Liver (tissue), 9 donors: ENCODE results near the gene FAM20C. TPM values are rescaled to one million over a fixed set of nuclear protein-coding genes. Genes with fewer than 3 reads are reported as not detected.

Experiments
- DNase-seq: peaks from one replicate; pipeline ENCODE4 v3.0.0-alpha.2; 2017; ENCODE audit warnings: low spot score
- H3K27ac ChIP-seq, 2 donors: one replicate each; pipeline ENCODE4 v1.7.0; 2013; ENCODE audit warnings: inconsistent platforms in 2 of 2, low read length in 2 of 2, control low read depth in 1 of 2, low read depth in 1 of 2, mild to moderate bottlenecking in 1 of 2
- H3K27me3 ChIP-seq, 4 donors: one replicate each; pipeline versions ENCODE4 v1.6.1 to v1.7.0; 2013; ENCODE audit warnings: low read length in 3 of 4, inconsistent platforms in 1 of 4, mild to moderate bottlenecking in 1 of 4, moderate library complexity in 1 of 4; ENCODE audit not compliant: control insufficient read depth in 4 of 4, insufficient read depth in 4 of 4
- H3K36me3 ChIP-seq, 4 donors: one replicate each; pipeline versions ENCODE4 v1.6.1 to v1.7.0; 2013; ENCODE audit warnings: low read length in 3 of 4, mild to moderate bottlenecking in 3 of 4, low read depth in 1 of 4, moderate library complexity in 1 of 4; ENCODE audit not compliant: control insufficient read depth in 4 of 4, insufficient read depth in 3 of 4
- H3K4me1 ChIP-seq, 4 donors: one replicate each; pipeline versions ENCODE4 v1.6.1 to v1.7.0; 2013; ENCODE audit warnings: low read length in 3 of 4, mild to moderate bottlenecking in 3 of 4, moderate library complexity in 1 of 4; ENCODE audit not compliant: control insufficient read depth in 4 of 4, insufficient read depth in 4 of 4
- H3K4me3 ChIP-seq, 3 donors: one replicate each; pipeline versions ENCODE4 v1.6.1 to v1.7.0; 2013; ENCODE audit warnings: low read length in 3 of 3, control low read depth in 1 of 3, low read depth in 1 of 3, mild to moderate bottlenecking in 1 of 3
- H3K9ac ChIP-seq, 2 donors: one replicate each; pipeline ENCODE4 v1.7.0; 2013; ENCODE audit warnings: low read length in 2 of 2, mild to moderate bottlenecking in 2 of 2, moderate library complexity in 2 of 2, control low read depth in 1 of 2, low read depth in 1 of 2
- H3K9me3 ChIP-seq, 4 donors: one replicate each; pipeline versions ENCODE4 v1.6.1 to v1.7.0; 2013; ENCODE audit warnings: low read length in 3 of 4; ENCODE audit not compliant: control insufficient read depth in 4 of 4
- ATF3 ChIP-seq: IDR thresholded peaks from 2 replicates; pipeline ENCODE4 v1.6.1; 2016; ENCODE audit warnings: antibody characterized with exemption
- FOXA2 ChIP-seq: IDR thresholded peaks from 2 replicates; pipeline ENCODE4 v1.6.1; 2016; ENCODE audit warnings: antibody characterized with exemption
- HNF4A ChIP-seq, 2 donors: conservative IDR thresholded peaks; 2 replicates each; pipeline ENCODE4 v1.6.1; 2016; ENCODE audit warnings: antibody characterized with exemption in 2 of 2, mild to moderate bottlenecking in 2 of 2
- JUND ChIP-seq, 2 donors: IDR thresholded peaks; 2 replicates each; pipeline ENCODE4 v1.6.1; 2016; ENCODE audit warnings: antibody characterized with exemption in 2 of 2
- RAD21 ChIP-seq, 2 donors: IDR thresholded peaks; 2 replicates each; pipeline ENCODE4 v1.6.1; 2016; ENCODE audit warnings: antibody characterized with exemption in 2 of 2, mild to moderate bottlenecking in 2 of 2
- RXRA ChIP-seq, 2 donors: IDR thresholded peaks; 2 replicates each; pipeline ENCODE4 v1.6.1; 2017 to 2018; ENCODE audit warnings: antibody characterized with exemption in 2 of 2, mild to moderate bottlenecking in 1 of 2
- SP1 ChIP-seq: IDR thresholded peaks from 2 replicates; pipeline ENCODE4 v1.6.1; 2018; ENCODE audit warnings: antibody characterized with exemption, mild to moderate bottlenecking
- TAF1 ChIP-seq: conservative IDR thresholded peaks from 2 replicates; pipeline ENCODE4 v1.6.1; 2016; ENCODE audit warnings: antibody characterized with exemption, mild to moderate bottlenecking
- YY1 ChIP-seq: IDR thresholded peaks from 2 replicates; pipeline ENCODE4 v1.6.1; 2016; ENCODE audit warnings: antibody characterized with exemption, mild to moderate bottlenecking
- WGBS: extraction: QIAGEN DNeasy Blood & Tissue Kit; methylation state at CpG from one replicate; pipeline ENCODE4 v1.1.7; 2013; 5-methylcytosine and 5-hydroxymethylcytosine counted together
- polyA plus RNA-seq, 2 donors: library from polyadenylated mRNA; stranded (reverse) in 1 of 2; unstranded in 1 of 2; fragments of 200-250 nt in 1 of 2; fragments of >200 nt in 1 of 2; fragmentation: Nextera tagmentation in 1 of 2; extraction: Ambion mirVana in 1 of 2; gene quantifications; one replicate each; pipeline versions ENCODE4 v1.2.1 to v1.2.3, GENCODE V29; 2013 to 2015
- total RNA-seq, 2 donors: library from RNA; depleted of rRNA; stranded (reverse); fragments of >200 nt; gene quantifications; one replicate each; pipeline ENCODE4 v1.2.3, GENCODE V29; 2014
- TF ChIP-seq, protein P1 (sequence below): fragments of 150-350 bp; IDR thresholded peaks from 2 replicates; pipeline ENCODE4 v1.5.1; 2017; ENCODE audit warnings: improper control_type of control experiment, low read depth, low read length; ENCODE audit not compliant: missing input control
- TF ChIP-seq, protein P2 (sequence below): IDR thresholded peaks from 2 replicates; pipeline ENCODE4 v1.6.1; 2016; ENCODE audit warnings: antibody characterized with exemption
- TF ChIP-seq, protein P3 (sequence below): IDR thresholded peaks from 2 replicates; pipeline ENCODE4 v1.6.1; 2016; ENCODE audit warnings: antibody characterized with exemption, mild to moderate bottlenecking
- donor health status: healthy.
- donor health status: healthy.
- donor health status: healthy.
- donor health status: healthy.
- donor health status: healthy.

FAM20C gene
- total and polyA plus RNA-seq, 4 donors = 13.4 to 40.4 (median 31.5) TPM

DNA sequence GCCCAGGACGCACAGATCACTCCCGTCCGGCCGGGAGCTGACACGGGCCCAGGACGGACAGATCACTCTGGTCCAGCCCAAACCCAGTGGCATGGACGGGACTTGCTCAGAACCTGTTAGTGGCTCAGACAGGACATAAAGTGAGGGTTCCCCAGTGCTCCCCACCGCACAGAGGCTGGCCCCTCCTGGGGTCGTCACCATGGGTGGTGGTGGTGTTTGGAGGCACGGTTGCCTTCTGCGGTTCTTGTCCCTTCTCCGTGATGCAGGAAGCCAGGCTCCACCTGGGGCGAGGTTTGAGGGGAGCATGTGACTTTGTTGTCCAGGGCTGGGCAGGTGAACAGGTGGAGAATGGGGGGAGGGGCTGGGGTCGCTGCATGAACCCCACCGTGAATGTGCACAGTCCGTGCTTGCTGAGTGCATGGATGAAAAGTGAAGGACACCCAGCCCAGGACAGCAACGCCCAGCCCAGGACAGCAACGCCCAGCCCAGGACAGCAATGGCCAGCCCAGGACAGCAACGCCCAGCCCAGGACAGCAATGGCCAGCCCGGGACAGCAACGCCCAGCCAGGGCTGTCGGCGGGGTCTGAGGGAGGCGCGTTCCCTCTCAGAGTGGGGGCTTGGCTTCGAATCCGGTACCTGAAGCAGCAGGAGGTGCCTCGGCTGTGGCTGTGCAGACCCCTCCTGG is 26.7 kb downstream of the FAM20C start:
- peaks cover 0 to 4% (median 0%) of the 10 kb centered on the region in 4 donors for H3K36me3 ChIP-seq
- 64% methylated on average over 28 of the region's 28 CpGs for whole genome bisulfite sequencing
- peaks cover 22 to 54% (median 35%) of the 10 kb centered on the region in 4 donors for H3K4me1 ChIP-seq
- TF ChIP-seq RXRA (IDR thresholded peaks at IDR 0.05) (no peak), HNF4A (conservative IDR thresholded peaks at IDR 0.05) (no peak), RAD21 (IDR thresholded peaks at IDR 0.05) (no peak), FOXA2 (no peak), ATF3 (no peak)
- TF ChIP-seq, protein P1, sequence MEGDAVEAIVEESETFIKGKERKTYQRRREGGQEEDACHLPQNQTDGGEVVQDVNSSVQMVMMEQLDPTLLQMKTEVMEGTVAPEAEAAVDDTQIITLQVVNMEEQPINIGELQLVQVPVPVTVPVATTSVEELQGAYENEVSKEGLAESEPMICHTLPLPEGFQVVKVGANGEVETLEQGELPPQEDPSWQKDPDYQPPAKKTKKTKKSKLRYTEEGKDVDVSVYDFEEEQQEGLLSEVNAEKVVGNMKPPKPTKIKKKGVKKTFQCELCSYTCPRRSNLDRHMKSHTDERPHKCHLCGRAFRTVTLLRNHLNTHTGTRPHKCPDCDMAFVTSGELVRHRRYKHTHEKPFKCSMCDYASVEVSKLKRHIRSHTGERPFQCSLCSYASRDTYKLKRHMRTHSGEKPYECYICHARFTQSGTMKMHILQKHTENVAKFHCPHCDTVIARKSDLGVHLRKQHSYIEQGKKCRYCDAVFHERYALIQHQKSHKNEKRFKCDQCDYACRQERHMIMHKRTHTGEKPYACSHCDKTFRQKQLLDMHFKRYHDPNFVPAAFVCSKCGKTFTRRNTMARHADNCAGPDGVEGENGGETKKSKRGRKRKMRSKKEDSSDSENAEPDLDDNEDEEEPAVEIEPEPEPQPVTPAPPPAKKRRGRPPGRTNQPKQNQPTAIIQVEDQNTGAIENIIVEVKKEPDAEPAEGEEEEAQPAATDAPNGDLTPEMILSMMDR = no peak
- TF ChIP-seq, protein P2, sequence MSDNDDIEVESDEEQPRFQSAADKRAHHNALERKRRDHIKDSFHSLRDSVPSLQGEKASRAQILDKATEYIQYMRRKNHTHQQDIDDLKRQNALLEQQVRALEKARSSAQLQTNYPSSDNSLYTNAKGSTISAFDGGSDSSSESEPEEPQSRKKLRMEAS = no peak
- peak overlapping the region; percentile 84 to 91 for H3K27ac ChIP-seq
- no peaks in the 10 kb centered on the region for H3K27me3 ChIP-seq
- H3K9ac ChIP-seq = peak overlapping the region in 1 of 2 donors; percentile 28
- no peaks in the 10 kb centered on the region for H3K9me3 ChIP-seq
- H3K4me3 ChIP-seq = peak overlapping the region in 1 of 3 donors; percentile 22
- no peak for DNase-seq

DNA sequence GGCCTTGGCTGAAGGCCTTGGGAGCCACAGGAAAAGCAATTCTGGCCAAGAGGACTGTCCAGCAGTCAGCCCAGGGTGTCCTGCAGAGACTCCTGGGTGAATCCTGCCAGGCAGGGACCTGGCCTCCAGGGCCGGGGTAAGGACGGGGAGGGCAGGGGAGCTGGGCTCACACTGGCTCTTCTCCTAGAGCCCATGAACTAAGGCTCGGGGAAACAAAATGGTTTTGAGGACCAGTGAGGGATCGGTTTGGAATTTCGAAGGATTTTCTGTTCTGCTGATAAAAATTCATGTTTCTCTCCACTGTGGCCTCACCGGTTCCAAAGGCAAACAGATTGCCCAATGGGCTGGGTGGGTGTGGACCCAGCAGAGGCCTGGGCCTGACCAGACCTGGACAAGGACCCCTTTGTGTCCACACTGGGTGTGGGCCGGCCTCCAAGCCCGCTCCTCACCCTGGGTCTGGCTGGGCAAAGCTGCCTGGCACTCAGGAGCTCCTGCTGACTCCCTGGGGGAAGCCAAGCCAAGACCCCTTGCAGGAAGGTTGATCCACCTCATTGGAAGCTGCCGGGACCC is 27.3 kb downstream of the FAM20C start:
- TF ChIP-seq, protein P2 = no peak
- TF ChIP-seq JUND (IDR thresholded peaks at IDR 0.05) (no peak), SP1 (peak; percentile 41), HNF4A (conservative IDR thresholded peaks at IDR 0.05) (peak; percentile 28 to 42), TAF1 (no peak), YY1 (no peak), RAD21 (IDR thresholded peaks at IDR 0.05) (no peak), RXRA (IDR thresholded peaks at IDR 0.05) (peak in 1 of 2 donors; percentile 25)
- TF ChIP-seq, protein P3, sequence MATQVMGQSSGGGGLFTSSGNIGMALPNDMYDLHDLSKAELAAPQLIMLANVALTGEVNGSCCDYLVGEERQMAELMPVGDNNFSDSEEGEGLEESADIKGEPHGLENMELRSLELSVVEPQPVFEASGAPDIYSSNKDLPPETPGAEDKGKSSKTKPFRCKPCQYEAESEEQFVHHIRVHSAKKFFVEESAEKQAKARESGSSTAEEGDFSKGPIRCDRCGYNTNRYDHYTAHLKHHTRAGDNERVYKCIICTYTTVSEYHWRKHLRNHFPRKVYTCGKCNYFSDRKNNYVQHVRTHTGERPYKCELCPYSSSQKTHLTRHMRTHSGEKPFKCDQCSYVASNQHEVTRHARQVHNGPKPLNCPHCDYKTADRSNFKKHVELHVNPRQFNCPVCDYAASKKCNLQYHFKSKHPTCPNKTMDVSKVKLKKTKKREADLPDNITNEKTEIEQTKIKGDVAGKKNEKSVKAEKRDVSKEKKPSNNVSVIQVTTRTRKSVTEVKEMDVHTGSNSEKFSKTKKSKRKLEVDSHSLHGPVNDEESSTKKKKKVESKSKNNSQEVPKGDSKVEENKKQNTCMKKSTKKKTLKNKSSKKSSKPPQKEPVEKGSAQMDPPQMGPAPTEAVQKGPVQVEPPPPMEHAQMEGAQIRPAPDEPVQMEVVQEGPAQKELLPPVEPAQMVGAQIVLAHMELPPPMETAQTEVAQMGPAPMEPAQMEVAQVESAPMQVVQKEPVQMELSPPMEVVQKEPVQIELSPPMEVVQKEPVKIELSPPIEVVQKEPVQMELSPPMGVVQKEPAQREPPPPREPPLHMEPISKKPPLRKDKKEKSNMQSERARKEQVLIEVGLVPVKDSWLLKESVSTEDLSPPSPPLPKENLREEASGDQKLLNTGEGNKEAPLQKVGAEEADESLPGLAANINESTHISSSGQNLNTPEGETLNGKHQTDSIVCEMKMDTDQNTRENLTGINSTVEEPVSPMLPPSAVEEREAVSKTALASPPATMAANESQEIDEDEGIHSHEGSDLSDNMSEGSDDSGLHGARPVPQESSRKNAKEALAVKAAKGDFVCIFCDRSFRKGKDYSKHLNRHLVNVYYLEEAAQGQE = peak; percentile 16
- TF ChIP-seq, protein P1 = no peak
- Histone ChIP-seq H3K9me3 (no peaks in the 10 kb centered on the region), H3K27ac (peak overlapping the region; percentile 84 to 91), H3K9ac (peak overlapping the region in 1 of 2 donors; percentile 26), H3K4me1 (peaks cover 19 to 48% (median 32%) of the 10 kb centered on the region in 4 donors), H3K27me3 (no peaks in the 10 kb centered on the region), H3K36me3 (peaks cover 0 to 4% (median 0%) of the 10 kb centered on the region in 4 donors), H3K4me3 (no peak overlapping the region)
- 42% methylated on average over 9 of the region's 9 CpGs for WGBS
- peak; percentile 49 for DNase-seq
